ENCODE results near the gene OR7E24.

OR7E24 gene

DNA sequence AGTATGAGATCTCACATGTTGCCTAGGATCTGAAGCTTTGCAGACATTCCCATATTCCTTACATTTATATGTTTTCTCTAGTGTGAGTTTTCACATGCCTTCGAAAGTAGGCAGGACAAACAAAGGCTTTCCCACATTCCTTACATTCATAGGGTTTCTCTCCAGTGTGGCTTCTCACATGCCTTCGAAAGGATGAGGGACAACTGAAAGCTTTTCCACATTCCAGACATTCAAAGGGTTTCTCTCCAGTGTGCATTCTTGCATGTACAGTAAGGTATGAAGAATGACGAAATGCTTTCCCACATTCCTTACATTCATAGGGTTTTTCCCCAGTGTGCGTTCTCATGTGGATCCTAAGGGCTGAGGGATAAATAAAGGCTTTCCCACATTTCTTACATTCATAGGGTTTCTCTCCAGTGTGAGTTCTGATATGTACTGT lies 44.7 kb downstream of the OR7E24 start:
- no peaks in the 10 kb centered on the region for H3K4me1 ChIP-seq (ENCODE audit: control insufficient read depth in 1 of 2, insufficient read depth in 1 of 2, low read depth in 1 of 2, low read length in 1 of 2)
- no peak overlapping the region for H3K27ac ChIP-seq
- peaks cover 52% of the 10 kb centered on the region for H3K9me3 ChIP-seq
- TF ChIP-seq, protein P1, sequence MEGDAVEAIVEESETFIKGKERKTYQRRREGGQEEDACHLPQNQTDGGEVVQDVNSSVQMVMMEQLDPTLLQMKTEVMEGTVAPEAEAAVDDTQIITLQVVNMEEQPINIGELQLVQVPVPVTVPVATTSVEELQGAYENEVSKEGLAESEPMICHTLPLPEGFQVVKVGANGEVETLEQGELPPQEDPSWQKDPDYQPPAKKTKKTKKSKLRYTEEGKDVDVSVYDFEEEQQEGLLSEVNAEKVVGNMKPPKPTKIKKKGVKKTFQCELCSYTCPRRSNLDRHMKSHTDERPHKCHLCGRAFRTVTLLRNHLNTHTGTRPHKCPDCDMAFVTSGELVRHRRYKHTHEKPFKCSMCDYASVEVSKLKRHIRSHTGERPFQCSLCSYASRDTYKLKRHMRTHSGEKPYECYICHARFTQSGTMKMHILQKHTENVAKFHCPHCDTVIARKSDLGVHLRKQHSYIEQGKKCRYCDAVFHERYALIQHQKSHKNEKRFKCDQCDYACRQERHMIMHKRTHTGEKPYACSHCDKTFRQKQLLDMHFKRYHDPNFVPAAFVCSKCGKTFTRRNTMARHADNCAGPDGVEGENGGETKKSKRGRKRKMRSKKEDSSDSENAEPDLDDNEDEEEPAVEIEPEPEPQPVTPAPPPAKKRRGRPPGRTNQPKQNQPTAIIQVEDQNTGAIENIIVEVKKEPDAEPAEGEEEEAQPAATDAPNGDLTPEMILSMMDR (IDR thresholded peaks at IDR 0.05), result no peak
- H3K4me3 ChIP-seq (ENCODE audit: low read depth in 1 of 2, low read length in 1 of 2), result no peak overlapping the region
- H3K36me3 ChIP-seq, result peaks cover 24% of the 10 kb centered on the region
- no peaks in the 10 kb centered on the region for H3K27me3 ChIP-seq

DNA sequence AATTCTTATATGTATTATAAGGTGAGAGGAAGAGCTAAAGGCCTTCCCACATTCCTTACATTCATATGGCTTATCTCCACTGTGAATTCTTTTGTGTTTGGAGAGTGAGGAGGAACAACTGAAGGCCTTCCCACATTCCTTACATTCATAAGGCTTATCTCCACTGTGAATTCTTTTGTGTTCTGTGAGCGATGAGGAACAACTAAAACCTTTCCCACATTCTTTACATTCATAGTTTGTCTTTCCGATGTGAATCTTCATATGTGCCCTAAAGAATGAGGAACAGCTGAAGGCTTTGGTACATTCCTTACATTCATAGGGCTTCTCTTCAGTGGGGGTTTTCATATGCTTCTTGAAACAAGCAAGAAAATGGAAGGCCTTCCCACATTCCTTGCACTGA lies 45.6 kb downstream of the OR7E24 start:
- Histone ChIP-seq H3K4me1 (ENCODE audit: control insufficient read depth in 1 of 2, insufficient read depth in 1 of 2, low read depth in 1 of 2, low read length in 1 of 2) (no peaks in the 10 kb centered on the region), H3K9me3 (peaks cover 60% of the 10 kb centered on the region), H3K36me3 (peaks cover 34% of the 10 kb centered on the region), H3K4me3 (ENCODE audit: low read depth in 1 of 2, low read length in 1 of 2) (no peak overlapping the region), H3K27ac (no peak overlapping the region), H3K27me3 (no peaks in the 10 kb centered on the region)
- TF ChIP-seq, protein P1 (IDR thresholded peaks at IDR 0.05), result no peak

Data from neutrophil (primary cell).